ACHN (cell line): ENCODE data around the gene COMMD7.

Experiments
- DNase-seq: peaks from one replicate; pipeline ENCODE4 v3.0.0-alpha.2; 2015
- in situ Hi-C: cut with HindIII; loops from 2 replicates; pipeline ENCODE4 v1.10.0; 2017; ENCODE audit warnings: low sequenced_read_pairs, low pct_ligation_motif_present, low pct_unique_long_range_greater_than_20kb

COMMD7 gene

DNA sequence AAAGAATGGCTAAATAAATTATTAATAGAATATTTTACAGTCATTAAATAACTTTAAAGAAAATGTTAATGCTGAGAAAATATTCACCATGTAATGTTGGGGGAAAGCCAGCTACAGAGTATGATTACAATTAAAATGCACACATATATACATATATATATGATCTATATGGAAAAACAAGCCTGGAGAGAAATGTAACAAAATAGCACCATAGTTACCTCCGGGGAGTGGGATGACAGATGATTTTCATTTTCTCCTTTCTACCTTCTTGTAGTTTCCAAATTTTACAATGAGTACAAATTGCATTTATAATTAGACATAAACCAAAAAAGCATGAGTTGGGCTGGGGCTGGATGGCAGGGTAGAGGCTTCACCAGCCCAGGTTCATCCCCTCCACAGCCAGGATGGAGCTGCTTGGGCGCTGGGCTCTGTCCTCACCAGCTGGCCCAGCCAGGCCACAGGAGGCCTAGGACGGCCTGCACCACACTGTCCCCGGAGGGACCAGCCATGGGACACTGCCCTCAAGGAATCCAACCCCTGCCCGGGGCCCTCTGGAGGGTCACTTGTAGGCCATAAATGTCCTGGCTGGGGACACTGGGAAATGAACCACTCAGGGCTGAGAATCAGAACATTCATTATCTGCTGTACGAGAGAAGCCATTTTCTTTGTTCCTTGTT lies 79.8 kb downstream of the COMMD7 start:
- in situ Hi-C loops = no loop called here
- no peak for DNase-seq

DNA sequence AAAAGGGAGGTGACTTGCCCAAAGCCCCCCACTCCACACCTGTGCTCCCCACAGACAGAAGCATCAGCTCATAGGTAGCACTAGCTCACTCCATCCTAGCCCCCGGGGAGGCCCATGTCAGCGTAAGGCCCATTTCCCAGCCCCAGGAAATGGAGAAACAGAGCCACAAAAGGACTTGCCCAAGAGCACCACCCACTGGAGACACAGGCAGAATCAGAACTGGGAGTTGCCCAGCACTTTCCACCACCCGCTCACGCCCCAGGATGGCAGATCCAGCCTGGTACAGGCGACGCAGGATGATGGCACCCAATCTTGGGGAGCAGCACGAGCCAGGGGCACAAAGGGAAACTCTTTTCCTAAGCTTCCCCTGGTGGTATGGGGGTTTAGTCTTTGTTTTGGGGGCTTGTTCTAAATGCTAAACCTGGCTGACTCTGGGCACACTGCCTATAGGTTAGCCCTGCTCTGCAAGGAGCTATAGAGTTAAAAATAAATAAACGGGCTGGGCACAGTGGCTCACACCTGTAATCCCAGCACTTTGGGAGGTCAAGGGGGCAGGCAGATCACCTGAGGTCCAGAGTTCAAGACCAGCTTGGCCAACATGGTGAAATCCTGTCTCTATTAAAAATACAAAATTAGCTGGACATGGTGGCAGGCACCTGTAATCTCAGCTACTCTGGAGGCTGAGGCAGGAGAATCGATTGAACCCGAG lies 81.3 kb downstream of the COMMD7 start:
- in situ Hi-C loops = no loop called here
- no peak for DNase-seq

DNA sequence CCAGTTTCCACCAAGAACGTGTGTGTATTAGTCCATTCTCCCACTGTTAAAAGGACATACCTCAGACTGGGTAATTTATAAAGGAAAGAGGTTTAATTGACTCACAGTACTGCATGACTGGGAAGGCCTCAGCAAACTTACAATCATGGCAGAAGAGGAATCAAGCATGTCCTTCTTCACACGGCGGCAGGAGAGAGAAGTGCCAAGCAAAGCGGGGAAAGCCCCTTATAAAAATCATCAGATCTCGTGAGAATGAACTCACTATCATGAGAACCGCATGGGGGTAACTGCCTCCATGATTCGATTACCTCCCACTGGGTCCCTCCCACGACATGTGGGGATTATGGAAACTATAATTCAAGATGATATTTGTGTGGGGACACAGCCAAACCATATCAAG lies 82.6 kb downstream of the COMMD7 start:
- in situ Hi-C loops = no loop called here
- DNase-seq = no peak

DNA sequence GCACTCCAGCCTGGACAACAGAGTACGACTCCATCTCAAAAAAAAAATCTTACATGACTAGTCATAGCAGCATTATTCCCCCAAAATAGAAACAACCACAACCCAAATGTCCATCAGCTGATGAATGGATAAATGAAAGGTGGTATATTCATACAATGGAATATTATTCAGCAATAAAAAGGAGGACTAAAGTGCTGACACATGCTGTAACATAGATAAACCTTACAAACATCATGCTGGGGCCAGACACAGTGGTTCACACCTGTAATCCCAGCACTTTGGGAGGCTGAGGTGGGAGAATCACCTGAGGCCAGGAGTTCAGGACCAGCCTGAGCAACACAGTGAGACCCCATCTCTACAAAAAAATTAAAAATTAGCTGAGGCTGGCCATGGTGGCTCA lies 86.4 kb downstream of the COMMD7 start:
- in situ Hi-C loops = no loop called here

DNA sequence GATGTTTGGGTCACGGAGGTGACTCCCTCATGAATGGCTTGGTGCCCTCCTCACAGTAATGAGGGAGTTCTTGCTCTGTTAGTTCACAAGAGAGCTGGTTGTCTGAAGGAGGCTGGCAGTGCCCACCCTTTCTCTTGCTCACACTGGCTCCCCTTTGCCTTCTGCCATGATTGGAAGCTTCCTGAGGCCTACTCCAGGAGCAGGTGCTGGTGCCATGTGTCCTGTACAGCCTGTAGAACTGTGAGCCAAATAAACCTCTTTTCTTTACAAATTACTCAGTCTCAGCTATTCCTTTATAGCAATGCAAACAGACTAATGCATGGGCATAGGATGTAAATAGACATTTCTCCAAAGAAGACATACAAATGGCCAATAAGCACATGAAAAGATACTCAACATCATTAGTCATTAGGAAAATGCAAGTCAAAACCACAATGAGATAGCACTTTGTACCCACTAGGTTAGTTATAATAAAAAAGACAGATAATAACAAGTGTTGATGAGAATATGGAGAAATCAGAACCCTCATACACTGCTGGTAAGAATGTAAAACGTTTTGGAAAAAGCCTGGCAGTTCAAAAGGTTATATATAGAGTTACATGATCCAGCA lies 87.3 kb downstream of the COMMD7 start:
- no peak for DNase-seq
- in situ Hi-C loops = no loop called here

More for the DNA sequence above, 86.4 kb downstream of the COMMD7 start:
- DNase-seq = no peak

DNA sequence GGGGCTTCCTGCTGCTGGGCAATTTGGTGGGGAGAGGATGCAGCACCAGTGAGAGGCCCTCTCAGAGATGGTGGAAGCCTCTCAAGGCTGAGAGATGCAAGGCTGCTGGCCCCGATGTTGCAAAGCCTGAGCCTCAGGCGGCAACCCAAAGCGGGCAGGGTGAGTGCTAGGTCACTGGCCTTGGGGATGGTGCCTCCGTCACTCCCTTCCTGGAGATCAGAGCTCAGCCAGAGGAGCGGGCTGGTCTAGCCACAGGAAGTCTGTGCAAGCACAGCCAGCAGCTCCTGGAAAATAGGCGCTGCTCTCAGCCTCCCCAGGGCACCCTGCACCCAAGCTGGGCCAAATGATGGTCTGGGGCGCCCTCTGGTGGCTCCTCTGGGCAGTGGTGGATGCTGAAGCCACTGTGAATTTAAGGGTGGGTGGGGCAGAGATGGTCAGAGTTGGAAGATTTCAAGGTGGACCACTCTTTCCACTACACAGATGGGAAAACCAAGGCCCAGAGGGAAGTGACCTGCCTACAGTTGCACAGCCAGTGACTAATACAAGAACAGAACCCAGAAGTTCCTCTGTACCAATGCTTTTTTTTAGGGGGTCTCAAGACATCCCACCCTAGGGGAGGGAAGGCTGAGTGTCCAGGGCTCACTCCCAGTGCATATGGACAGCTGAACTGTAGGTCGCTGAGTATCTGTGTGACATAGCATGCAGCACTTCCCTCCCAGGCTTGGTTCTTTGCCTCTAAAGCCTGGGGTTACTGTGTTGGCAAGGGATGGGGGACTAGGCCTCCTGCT lies 90.3 kb downstream of the COMMD7 start:
- DNase-seq = peak; percentile 66
- in situ Hi-C loops = no loop called here
